ENCODE data around the gene PGBD2. TPM values are rescaled to one million over a fixed set of nuclear protein-coding genes. Genes with fewer than 3 reads are reported as not detected.
A peak's percentile ranks its signal among the peaks of the same experiment; 100 is the strongest.

PGBD2 gene
- total RNA-seq, 1 donor from 2014 or later = 0.53 TPM

GRCh38 chr1:248858891-248859889 is 46.8 kb upstream of the PGBD2 start, which contains the start of gene ZNF692:
TSS of gene ZNF692 (minus strand) at chr1:248859085. CDS start at chr1:248858309, 776 bp downstream.
- Histone ChIP-seq H3K4me1 (peaks cover 11 to 25% of the 10 kb centered on the region in 2 donors), H3K4me3 (peak within 1 kb of the TSS; percentile 69), H3K36me3 (peaks cover 0 to 5% of the 10 kb centered on the region in 2 donors), H3K27ac (peak within 1 kb of the TSS; percentile 83 to 90), H3K9me3 (no peaks in the 10 kb centered on the region), H3K27me3 (no peaks in the 10 kb centered on the region)
- intact Hi-C loops (cut with DNase I) = loop anchor here (1.0 to 2.0 kb wide), 4 partner anchors 14 to 47 kb away; partner anchors contain the start of genes PGBD2 and ZNF672
- TF ChIP-seq CTCF (IDR thresholded peaks at IDR 0.05) = no peak
- peak; percentile 86 to 99 for DNase-seq (ENCODE audit: low spot score in 2 of 2)

- intact Hi-C loops (cut with DNase I) = no loop called here
- no peaks in the 10 kb centered on the region for H3K9me3 ChIP-seq
- no peak for TF ChIP-seq CTCF (IDR thresholded peaks at IDR 0.05)
- H3K4me3 ChIP-seq = no peak overlapping the region
- peak overlapping the region in 1 of 2 donors; percentile 83 for H3K27ac ChIP-seq
- no peaks in the 10 kb centered on the region for H3K27me3 ChIP-seq
- H3K4me1 ChIP-seq = peaks cover 11 to 25% of the 10 kb centered on the region in 2 donors
- H3K36me3 ChIP-seq = peaks cover 0 to 5% of the 10 kb centered on the region in 2 donors
- DNase-seq (ENCODE audit: low spot score in 2 of 2) = no peak
Observed at GRCh38 chr1:248860007-248860406, 46.0 kb upstream of the PGBD2 start.

GRCh38 chr1:248861616-248862015 is 44.4 kb upstream of the PGBD2 start:
- no peak overlapping the region for H3K27ac ChIP-seq
- no peak for DNase-seq (ENCODE audit: low spot score in 2 of 2)
- no peaks in the 10 kb centered on the region for H3K27me3 ChIP-seq
- TF ChIP-seq CTCF (IDR thresholded peaks at IDR 0.05) = no peak
- no peaks in the 10 kb centered on the region for H3K9me3 ChIP-seq
- H3K4me3 ChIP-seq = no peak overlapping the region
- H3K4me1 ChIP-seq = peaks cover 11 to 25% of the 10 kb centered on the region in 2 donors
- intact Hi-C loops (cut with DNase I) = no loop called here
- no peaks in the 10 kb centered on the region for H3K36me3 ChIP-seq

- TF ChIP-seq CTCF (IDR thresholded peaks at IDR 0.05) = no peak
- Histone ChIP-seq H3K9me3 (no peaks in the 10 kb centered on the region), H3K27ac (peak overlapping the region; percentile 70 to 73), H3K27me3 (no peaks in the 10 kb centered on the region), H3K4me3 (peak overlapping the region; percentile 58 to 74), H3K36me3 (no peaks in the 10 kb centered on the region), H3K4me1 (peaks cover 8 to 25% of the 10 kb centered on the region in 2 donors)
- no peak for DNase-seq (ENCODE audit: low spot score in 2 of 2)
- intact Hi-C loops (cut with DNase I) = no loop called here
Observed at GRCh38 chr1:248862695-248862997, 43.4 kb upstream of the PGBD2 start.

- no peaks in the 10 kb centered on the region for H3K27me3 ChIP-seq
- no peaks in the 10 kb centered on the region for H3K36me3 ChIP-seq
- H3K9me3 ChIP-seq = no peaks in the 10 kb centered on the region
- TF ChIP-seq CTCF (IDR thresholded peaks at IDR 0.05) = no peak
- intact Hi-C loops (cut with DNase I) = loop anchor here (1.0 kb wide), 1 partner anchor 10 kb away; no protein-coding TSS in a partner anchor
- H3K27ac ChIP-seq = peak overlapping the region; percentile 70 to 73
- H3K4me1 ChIP-seq = peaks cover 5 to 19% of the 10 kb centered on the region in 2 donors
- peak overlapping the region; percentile 58 to 74 for H3K4me3 ChIP-seq
- DNase-seq (ENCODE audit: low spot score in 2 of 2) = peak; percentile 65 to 94
Observed at GRCh38 chr1:248862998-248863881, 42.8 kb upstream of the PGBD2 start.
